ENCODE results near the gene USP22. TPM values are rescaled to one million over a fixed set of nuclear protein-coding genes. Genes with fewer than 3 reads are reported as not detected.

Gene USP22
- total and polyA plus RNA-seq, 2 donors (not counting 3 experiments of a cell fraction or from before 2014, with no cell fraction given), result 204 to 260 TPM

GRCh38 chr17:20981046-20981920 lies 61.5 kb downstream of the USP22 start:
- Histone ChIP-seq H3K9ac (replicated peaks; ENCODE audit: extremely low read depth, insufficient read depth, low read length) (no peak overlapping the region), H3K4me3 (replicated peaks in 1 of 3; ENCODE audit: insufficient read depth in 1 of 3, low read depth in 1 of 3, low read length in 3 of 3) (no peak overlapping the region), H3K4me1 (ENCODE audit: control insufficient read depth, extremely low read depth, insufficient read depth, low read length) (no peaks in the 10 kb centered on the region), H3K9me1 (replicated peaks; ENCODE audit: control insufficient read depth, extremely low read depth, insufficient read depth, low read length) (no peaks in the 10 kb centered on the region), H3K27me3 (ENCODE audit: control insufficient read depth in 2 of 2, insufficient read depth in 2 of 2, low read length in 2 of 2) (no peaks in the 10 kb centered on the region), H4K20me1 (replicated peaks; ENCODE audit: control insufficient read depth, extremely low read depth, insufficient read depth, low read length) (no peaks in the 10 kb centered on the region), H3K9me3 (replicated peaks; ENCODE audit: control insufficient read depth, insufficient read depth, low read length) (no peaks in the 10 kb centered on the region), H3K27ac (ENCODE audit: insufficient read depth, low read depth, low read length) (no peak overlapping the region), H3K79me2 (ENCODE audit: control insufficient read depth, insufficient read depth, low read length) (no peaks in the 10 kb centered on the region), H3K36me3 (ENCODE audit: control insufficient read depth in 2 of 2, extremely low read depth in 1 of 2, insufficient read depth in 2 of 2, low read length in 2 of 2) (no peaks in the 10 kb centered on the region), H2AFZ (ENCODE audit: low read depth, low read length) (no peak overlapping the region), H3K4me2 (ENCODE audit: insufficient read depth, low read length) (no peak overlapping the region)
- ChIA-PET CTCF (interaction anchor here (1.6 kb wide), 1 partner anchor 180 kb away, joined by 4 read pairs; no protein-coding TSS in a partner anchor), POLR2A (no interaction called here)
- no peak for DNase-seq (ENCODE audit: low read depth, low spot score)
- dilution Hi-C loops (cut with MboI; ENCODE audit: extremely low pct_ligation_motif_present, low sequenced_read_pairs) (no loop called here), intact Hi-C loops (cut with micrococcal nuclease) (no loop called here)
- BruUV-seq (replicated peaks), result no TSS peak
- TF ChIP-seq GATA2 (IDR thresholded peaks at IDR 0.05; ENCODE audit: insufficient read depth, insufficient read length, low read depth, low read length), result no peak
- no peak for TF ChIP-seq MAX (IDR thresholded peaks at IDR 0.05; ENCODE audit: insufficient read depth, insufficient read length)
- TF ChIP-seq POLR2A (IDR thresholded peaks at IDR 0.05; ENCODE audit: low read depth, low read length), result no peak
- TF ChIP-seq MYC (IDR thresholded peaks at IDR 0.05; ENCODE audit: low read depth, low read length), result no peak
- no peak for TF ChIP-seq EZH2 (IDR thresholded peaks at IDR 0.05; ENCODE audit: borderline replicate concordance, low read depth, low read length, severe bottlenecking)
- no peak for TF ChIP-seq FOS (IDR thresholded peaks at IDR 0.05; ENCODE audit: borderline replicate concordance, insufficient read depth, low read length)
- TF ChIP-seq JUN (IDR thresholded peaks at IDR 0.05; ENCODE audit: borderline replicate concordance, insufficient read depth, insufficient read length, low read depth), result no peak
- TF ChIP-seq CTCF (IDR thresholded peaks at IDR 0.05; ENCODE audit: extremely low read depth in 1 of 2, insufficient read depth in 1 of 2, low read depth in 1 of 2, low read length in 2 of 2), result no peak
- TF ChIP-seq POLR2AphosphoS5 (IDR thresholded peaks at IDR 0.05; ENCODE audit: insufficient read depth, low read depth, low read length), result no peak
- no peak for FAIRE-seq
